ENCODE measurements around the gene TREML2. TPM values are rescaled to one million over a fixed set of nuclear protein-coding genes. Genes with fewer than 3 reads are reported as not detected.

TREML2 gene
- total and polyA plus RNA-seq, 2 of the 13 experiments (the other 11 are each of a cell fraction or from before 2014, with no cell fraction given): not detected

DNA sequence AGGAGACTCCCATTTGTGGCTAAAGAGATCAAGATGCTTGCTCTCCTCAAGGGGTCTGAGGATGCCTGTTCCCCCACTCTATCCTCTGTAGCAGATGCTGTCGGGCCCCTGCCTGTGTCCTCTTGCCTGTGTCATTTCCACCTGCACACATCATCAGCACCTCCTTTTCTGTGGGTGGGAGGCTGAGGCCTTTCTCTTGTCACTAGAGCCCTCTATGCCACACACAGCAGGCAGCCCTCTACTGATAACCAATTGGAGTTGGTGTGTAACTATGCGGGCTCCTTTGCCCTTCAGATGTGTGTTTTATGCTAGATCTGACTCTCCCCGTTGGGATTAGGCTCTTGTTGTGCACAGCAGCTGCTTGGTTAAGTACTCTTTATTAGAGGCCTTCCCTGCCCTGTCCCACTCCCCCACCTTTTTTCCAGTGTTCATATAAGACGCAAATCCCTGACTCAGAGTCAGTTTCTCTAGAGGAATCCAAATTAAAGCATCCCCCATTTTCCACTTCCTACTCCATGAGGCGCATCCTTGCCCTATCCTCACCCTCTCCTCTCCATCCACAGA, 7.7 kb downstream of the TREML2 start (continued):
- TF ChIP-seq, protein P1, sequence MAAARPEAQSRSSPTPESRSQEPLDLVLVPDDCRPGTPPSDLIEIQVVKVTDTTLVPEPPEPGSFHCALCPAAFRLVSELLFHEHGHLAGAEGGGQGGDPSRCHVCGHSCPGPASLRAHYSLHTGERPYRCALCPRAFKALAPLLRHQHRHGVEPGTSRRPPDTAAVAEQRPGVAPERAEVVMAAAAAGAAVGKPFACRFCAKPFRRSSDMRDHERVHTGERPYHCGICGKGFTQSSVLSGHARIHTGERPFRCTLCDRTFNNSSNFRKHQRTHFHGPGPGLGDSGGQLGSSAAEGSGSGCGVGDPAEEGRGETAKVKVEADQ (CRISPR knock-in tag; IDR thresholded peaks at IDR 0.05; ENCODE audit: borderline replicate concordance): no peak
- no peak for TF ChIP-seq ZNF136 (CRISPR knock-in tag; IDR thresholded peaks at IDR 0.05; ENCODE audit: low read depth)
- no peak for TF ChIP-seq ZNF75D (CRISPR knock-in tag; IDR thresholded peaks at IDR 0.05; ENCODE audit: borderline replicate concordance)
- TF ChIP-seq, protein P2, sequence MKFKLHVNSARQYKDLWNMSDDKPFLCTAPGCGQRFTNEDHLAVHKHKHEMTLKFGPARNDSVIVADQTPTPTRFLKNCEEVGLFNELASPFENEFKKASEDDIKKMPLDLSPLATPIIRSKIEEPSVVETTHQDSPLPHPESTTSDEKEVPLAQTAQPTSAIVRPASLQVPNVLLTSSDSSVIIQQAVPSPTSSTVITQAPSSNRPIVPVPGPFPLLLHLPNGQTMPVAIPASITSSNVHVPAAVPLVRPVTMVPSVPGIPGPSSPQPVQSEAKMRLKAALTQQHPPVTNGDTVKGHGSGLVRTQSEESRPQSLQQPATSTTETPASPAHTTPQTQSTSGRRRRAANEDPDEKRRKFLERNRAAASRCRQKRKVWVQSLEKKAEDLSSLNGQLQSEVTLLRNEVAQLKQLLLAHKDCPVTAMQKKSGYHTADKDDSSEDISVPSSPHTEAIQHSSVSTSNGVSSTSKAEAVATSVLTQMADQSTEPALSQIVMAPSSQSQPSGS (CRISPR knock-in tag; IDR thresholded peaks at IDR 0.05): no peak

DNA sequence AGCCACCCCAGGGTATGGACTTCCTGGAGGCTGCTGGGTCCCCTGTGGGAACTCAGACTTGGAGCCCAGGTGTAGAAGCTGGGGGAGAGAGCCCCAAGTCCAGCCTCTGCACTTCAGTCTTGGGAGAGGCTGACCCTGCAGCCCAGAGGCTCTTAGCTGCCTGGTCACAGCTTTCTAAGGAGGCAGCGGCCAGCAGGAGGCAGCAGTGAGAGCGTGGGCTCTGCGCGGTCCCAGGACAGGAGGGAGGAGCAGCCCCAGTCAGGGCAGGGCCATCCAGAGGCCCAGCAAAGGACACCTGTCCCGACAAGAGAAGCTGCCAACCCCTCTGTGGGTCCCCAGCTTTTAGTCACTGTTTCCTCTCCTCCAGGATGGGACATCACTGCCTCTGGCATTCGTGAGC, 9.4 kb downstream of the TREML2 start:
- 11% methylated on average over 5 of the region's 6 CpGs for WGBS (ENCODE audit: low lambda C conversion rate)
- intact Hi-C loops (cut with micrococcal nuclease; ENCODE audit: unreplicated experiment) (no loop called here), in situ Hi-C loops (cut with HindIII; ENCODE audit: extremely low pct_ligation_motif_present, low pct_unique_long_range_greater_than_20kb) (no loop called here)
- H3K9me3 ChIP-seq (ENCODE audit: low read length): peaks cover 17% of the 10 kb centered on the region
- no peak overlapping the region for H3K27ac ChIP-seq (ENCODE audit: extremely low read length, insufficient read depth, low read length)
- no peak for FAIRE-seq
- H3K4me3 ChIP-seq (replicated peaks in 1 of 3; ENCODE audit: insufficient read depth in 1 of 3, low read depth in 2 of 3, low read length in 3 of 3): no peak overlapping the region
- BruUV-seq (replicated peaks): no TSS peak
- H2AFZ ChIP-seq (ENCODE audit: low read length): no peak overlapping the region
- H3K79me2 ChIP-seq (ENCODE audit: insufficient read depth, low read length): no peaks in the 10 kb centered on the region
- ChIA-PET POLR2A (no interaction called here), CTCF (ENCODE audit: low intra/inter-chr PET ratio, low total read pairs) (no interaction called here)
- H3K4me2 ChIP-seq (ENCODE audit: low read depth, low read length): no peak overlapping the region
- peak; percentile 78 for ATAC-seq
- H3K4me1 ChIP-seq (ENCODE audit: insufficient read depth, low read length): no peaks in the 10 kb centered on the region
- no peaks in the 10 kb centered on the region for H3K36me3 ChIP-seq (replicated peaks in 1 of 2; ENCODE audit: control insufficient read depth in 1 of 2, insufficient read depth in 2 of 2, low read length in 2 of 2)
- TF ChIP-seq ZNF547 (CRISPR knock-in tag; IDR thresholded peaks at IDR 0.05) (no peak), RAD21 (CRISPR knock-in tag; IDR thresholded peaks at IDR 0.05) (0 out of 2 replicates have a peak, but pooled peaks have one; percentile 16)
- TF ChIP-seq, protein P3, sequence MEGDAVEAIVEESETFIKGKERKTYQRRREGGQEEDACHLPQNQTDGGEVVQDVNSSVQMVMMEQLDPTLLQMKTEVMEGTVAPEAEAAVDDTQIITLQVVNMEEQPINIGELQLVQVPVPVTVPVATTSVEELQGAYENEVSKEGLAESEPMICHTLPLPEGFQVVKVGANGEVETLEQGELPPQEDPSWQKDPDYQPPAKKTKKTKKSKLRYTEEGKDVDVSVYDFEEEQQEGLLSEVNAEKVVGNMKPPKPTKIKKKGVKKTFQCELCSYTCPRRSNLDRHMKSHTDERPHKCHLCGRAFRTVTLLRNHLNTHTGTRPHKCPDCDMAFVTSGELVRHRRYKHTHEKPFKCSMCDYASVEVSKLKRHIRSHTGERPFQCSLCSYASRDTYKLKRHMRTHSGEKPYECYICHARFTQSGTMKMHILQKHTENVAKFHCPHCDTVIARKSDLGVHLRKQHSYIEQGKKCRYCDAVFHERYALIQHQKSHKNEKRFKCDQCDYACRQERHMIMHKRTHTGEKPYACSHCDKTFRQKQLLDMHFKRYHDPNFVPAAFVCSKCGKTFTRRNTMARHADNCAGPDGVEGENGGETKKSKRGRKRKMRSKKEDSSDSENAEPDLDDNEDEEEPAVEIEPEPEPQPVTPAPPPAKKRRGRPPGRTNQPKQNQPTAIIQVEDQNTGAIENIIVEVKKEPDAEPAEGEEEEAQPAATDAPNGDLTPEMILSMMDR (CRISPR knock-in tag; IDR thresholded peaks at IDR 0.05): peak; percentile 60
- peaks cover 3 to 17% of the 10 kb centered on the region in 2 experiments; a peak in 4 of 5 replicates for H3K27me3 ChIP-seq (ENCODE audit: control insufficient read depth in 1 of 2, insufficient read depth in 2 of 2, low read length in 2 of 2)
- no peaks in the 10 kb centered on the region for H4K20me1 ChIP-seq (ENCODE audit: insufficient read depth, low read length)
- DNase-seq (ENCODE audit: low spot score): no peak
- H3K9ac ChIP-seq (ENCODE audit: insufficient read depth, low read depth, low read length): no peak overlapping the region
